GM06990 (cell line): Measurements from ENCODE around the gene GATC.

Source experiments
- DNase-seq: peaks from one replicate; pipeline ENCODE4 v3.0.0-alpha.2; 2011; ENCODE audit not compliant: insufficient read length; ENCODE audit errors: extremely low read depth
- H3K27me3 ChIP-seq: replicated peaks from 2 replicates; pipeline ENCODE4 v1.6.0; 2011; ENCODE audit warnings: low read length; ENCODE audit not compliant: control insufficient read depth, insufficient read depth
- H3K36me3 ChIP-seq: 2 replicates; pipeline ENCODE4 v1.5.1; 2011; ENCODE audit warnings: low read length; ENCODE audit not compliant: control insufficient read depth, insufficient read depth
- H3K4me3 ChIP-seq: replicated peaks from 2 replicates; pipeline ENCODE4 v1.5.1; 2011; ENCODE audit warnings: low read depth, mild to moderate bottlenecking, control low read depth, low read length
- TF ChIP-seq, protein P1 (sequence below): IDR thresholded peaks from 2 replicates; pipeline ENCODE4 v1.5.1; 2011; ENCODE audit warnings: low read length, control low read depth, mild to moderate bottlenecking, inconsistent platforms; ENCODE audit not compliant: insufficient read depth, poor library complexity, severe bottlenecking

Gene GATC

DNA sequence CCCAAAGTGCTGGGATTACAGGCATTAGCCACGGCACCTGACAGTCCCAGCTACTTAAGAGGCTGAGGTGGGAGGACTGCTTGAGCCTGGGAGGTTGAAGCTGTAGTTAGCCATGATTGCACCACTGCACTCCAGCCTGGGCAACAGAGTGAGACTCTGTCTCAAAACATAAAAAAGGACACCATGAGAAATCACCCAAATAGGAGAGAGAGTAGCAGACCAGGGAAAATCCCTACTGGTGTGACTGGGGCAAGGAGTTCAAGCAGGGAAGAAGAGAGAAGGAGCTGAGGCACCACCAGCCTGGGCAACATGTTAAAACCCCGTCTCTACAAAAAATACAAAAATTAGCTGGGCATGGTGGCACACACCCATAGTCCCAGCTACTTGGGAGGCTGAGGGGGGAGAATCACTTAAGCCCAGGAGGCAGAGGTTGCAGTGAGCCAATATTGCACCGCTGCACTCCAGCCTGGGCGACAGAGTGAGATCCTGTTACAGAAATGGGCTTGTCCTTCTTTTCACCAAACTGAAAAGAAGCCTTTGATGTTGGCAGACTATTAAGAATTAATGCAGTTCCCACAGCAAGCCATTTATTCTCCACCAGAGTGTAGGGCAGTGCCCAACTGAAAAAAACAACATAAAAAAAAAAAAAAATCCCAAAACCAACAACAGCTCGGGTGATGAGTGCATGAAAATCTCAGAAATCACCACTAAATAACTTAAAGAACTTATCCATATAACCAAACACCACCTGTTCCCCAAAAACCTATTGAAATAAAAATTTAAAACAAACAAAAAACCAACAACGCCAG lies 27.8 kb downstream of the GATC start:
- no peak for DNase-seq
- H3K27me3 ChIP-seq, result no peaks in the 10 kb centered on the region
- no peaks in the 10 kb centered on the region; the same call in 1 of the 2 replicates for H3K36me3 ChIP-seq
- no peak overlapping the region for H3K4me3 ChIP-seq
- TF ChIP-seq, protein P1, sequence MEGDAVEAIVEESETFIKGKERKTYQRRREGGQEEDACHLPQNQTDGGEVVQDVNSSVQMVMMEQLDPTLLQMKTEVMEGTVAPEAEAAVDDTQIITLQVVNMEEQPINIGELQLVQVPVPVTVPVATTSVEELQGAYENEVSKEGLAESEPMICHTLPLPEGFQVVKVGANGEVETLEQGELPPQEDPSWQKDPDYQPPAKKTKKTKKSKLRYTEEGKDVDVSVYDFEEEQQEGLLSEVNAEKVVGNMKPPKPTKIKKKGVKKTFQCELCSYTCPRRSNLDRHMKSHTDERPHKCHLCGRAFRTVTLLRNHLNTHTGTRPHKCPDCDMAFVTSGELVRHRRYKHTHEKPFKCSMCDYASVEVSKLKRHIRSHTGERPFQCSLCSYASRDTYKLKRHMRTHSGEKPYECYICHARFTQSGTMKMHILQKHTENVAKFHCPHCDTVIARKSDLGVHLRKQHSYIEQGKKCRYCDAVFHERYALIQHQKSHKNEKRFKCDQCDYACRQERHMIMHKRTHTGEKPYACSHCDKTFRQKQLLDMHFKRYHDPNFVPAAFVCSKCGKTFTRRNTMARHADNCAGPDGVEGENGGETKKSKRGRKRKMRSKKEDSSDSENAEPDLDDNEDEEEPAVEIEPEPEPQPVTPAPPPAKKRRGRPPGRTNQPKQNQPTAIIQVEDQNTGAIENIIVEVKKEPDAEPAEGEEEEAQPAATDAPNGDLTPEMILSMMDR, result no peak

DNA sequence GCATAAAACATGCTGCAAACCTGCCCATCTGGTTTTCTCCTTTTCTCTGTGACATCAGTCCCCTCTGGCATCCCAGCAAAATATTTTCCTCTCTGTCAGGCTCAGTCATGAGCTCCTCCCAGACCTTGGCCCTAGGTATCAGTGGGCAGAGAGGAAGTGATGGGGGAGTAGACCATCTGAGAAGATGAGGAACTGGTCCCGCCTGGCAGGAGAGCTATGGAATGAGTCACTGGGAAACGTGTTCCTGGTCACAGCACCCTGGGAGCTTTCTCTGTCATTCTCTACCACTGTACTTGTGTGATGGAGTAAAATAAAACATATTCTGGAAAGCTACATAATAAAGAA lies 28.3 kb downstream of the GATC start:
- TF ChIP-seq, protein P1, result no peak
- H3K27me3 ChIP-seq, result no peaks in the 10 kb centered on the region
- H3K4me3 ChIP-seq, result no peak overlapping the region
- DNase-seq, result no peak
- no peaks in the 10 kb centered on the region; the same call in 1 of the 2 replicates for H3K36me3 ChIP-seq

DNA sequence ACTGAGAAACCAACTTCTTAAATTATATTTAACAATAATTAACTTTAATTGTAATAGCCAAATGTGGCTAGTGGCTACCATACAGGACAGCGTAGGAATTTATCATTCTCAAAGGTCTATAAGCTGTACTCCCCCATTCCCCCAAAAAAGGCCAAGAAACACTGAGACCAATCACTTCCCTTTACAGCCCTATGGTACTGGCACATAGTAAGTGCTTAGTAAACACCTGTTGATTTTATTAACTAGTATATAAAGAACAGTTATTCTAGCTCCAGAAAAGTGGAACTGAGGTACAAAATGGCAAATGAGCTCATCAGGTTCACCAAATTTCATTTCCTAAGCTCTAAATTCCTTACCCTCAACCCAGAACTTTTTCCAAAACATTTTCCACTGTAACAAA lies 29.4 kb downstream of the GATC start:
- Histone ChIP-seq H3K36me3 (no peaks in the 10 kb centered on the region; the same call in 1 of the 2 replicates), H3K27me3 (no peaks in the 10 kb centered on the region), H3K4me3 (no peak overlapping the region)
- DNase-seq, result no peak
- TF ChIP-seq, protein P1, result no peak

DNA sequence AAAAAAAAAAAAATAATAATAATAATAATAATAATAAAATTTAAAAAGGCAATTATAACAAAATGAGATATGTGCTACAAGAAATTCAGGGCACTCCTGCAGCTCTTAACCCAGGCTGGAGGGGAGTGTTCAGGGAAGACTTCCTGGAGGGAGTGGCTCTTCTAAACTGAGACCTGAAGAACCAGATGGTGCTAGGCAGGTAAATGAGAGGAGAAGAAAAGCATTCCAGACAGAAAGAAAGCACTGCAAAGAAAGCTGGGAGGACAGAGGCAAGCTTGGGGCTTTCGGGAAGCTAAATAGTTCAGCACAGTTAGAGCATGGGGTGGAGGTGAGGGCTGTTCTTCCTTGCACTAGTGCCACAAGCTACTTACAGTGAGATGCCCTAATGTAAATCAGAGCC lies 33.2 kb downstream of the GATC start:
- DNase-seq, result no peak
- TF ChIP-seq, protein P1, result no peak
- H3K4me3 ChIP-seq, result no peak overlapping the region
- no peaks in the 10 kb centered on the region; the same call in 1 of the 2 replicates for H3K36me3 ChIP-seq
- H3K27me3 ChIP-seq, result no peaks in the 10 kb centered on the region

DNA sequence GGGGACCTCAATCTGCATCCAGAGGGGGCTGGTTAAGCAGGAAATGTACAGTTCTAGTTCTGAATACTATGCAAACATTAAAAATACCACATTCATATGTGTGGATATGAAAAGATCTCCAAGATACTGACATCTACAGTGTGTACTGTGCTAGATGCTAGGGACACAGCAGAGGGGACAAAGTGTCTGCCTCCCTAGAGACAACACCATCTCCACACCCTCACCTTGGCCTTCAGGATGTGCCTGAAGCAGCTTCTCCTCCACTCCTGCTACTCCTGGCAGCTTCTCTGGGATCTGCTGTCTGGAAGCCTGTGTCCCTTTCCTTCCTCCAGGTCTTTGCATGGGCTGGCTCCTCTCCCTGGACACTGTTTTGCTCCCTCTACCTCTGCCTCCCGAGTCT lies 34.0 kb downstream of the GATC start:
- DNase-seq, result no peak
- no peaks in the 10 kb centered on the region for H3K27me3 ChIP-seq
- TF ChIP-seq, protein P1, result no peak
- no peak overlapping the region for H3K4me3 ChIP-seq
- H3K36me3 ChIP-seq, result no peaks in the 10 kb centered on the region; the same call in 1 of the 2 replicates
